Posterior vena cava (tissue), 2 donors: ENCODE results near the gene SCAI. TPM values are rescaled to one million over a fixed set of nuclear protein-coding genes. Genes with fewer than 3 reads are reported as not detected.
"Not testable (repeated sequence)": the region's sequence is repeated elsewhere in the genome, so short reads cannot be mapped to it uniquely, and the experiment has no call there.

ENCODE experiments used
- DNase-seq: peaks from one replicate; pipeline ENCODE4 v3.0.0-alpha.2; 2020; ENCODE audit warnings: low spot score
- intact Hi-C, 2 donors: fragments of 100-400 bp; cut with DNase I; formaldehyde crosslinking; loops; one replicate each; pipeline versions ENCODE4 v1.14.1 to v1.14.2; 2022 to 2023
- long read RNA-seq, 2 donors: library from polyadenylated mRNA; unstranded; transcript quantifications; one replicate each; pipeline ENCODE4 v2.0.0, GENCODE V29; 2020 to 2021
- total RNA-seq, 2 donors: library from RNA; stranded (reverse); fragmentation: NEBNext Ultra II Directional; extraction: Animal tissue kit (Norgen Biotek cat#: 25700); gene quantifications; one replicate each; pipeline ENCODE4 v1.2.1, GENCODE V29; 2021
- donor health status: DM: yes; HTN: yes; CAD: no.
- donor health status: DM: yes; HTN: yes; CAD: no.

The SCAI gene
- 1 to 10 TPM; 6.1 to 8.2 TPM for total RNA-seq
- long read RNA-seq, donor 1, partial matches to known transcripts: 0 of 1 reads
- long read RNA-seq, donor 1, other reads (novel, unspliced or antisense): 1 of 1 reads
- long read RNA-seq, donor 2, full-length matches to known transcripts: 1 of 4 reads
- long read RNA-seq, donor 2, partial matches to known transcripts: 2 of 4 reads
- long read RNA-seq, donor 2, other reads (novel, unspliced or antisense): 1 of 4 reads

- peak; percentile 100 for DNase-seq
- intact Hi-C loops: loop anchor here in 1 of 2 donors (10.0 kb wide), 1 partner anchor 199 kb away; the partner anchor contains the start of gene GOLGA1
These were observed at the start of gene SCAI for GRCh38 chr9:125143377-125144090. TSS of gene SCAI (minus strand) at chr9:125143528. CDS start at chr9:125143437, 91 bp downstream.

- no peak for DNase-seq
- intact Hi-C loops: no loop called here
These were observed 47.1 kb upstream of the SCAI start for GRCh38 chr9:125190361-125190801.

- intact Hi-C loops: no loop called here
- peak; percentile 99 for DNase-seq
These were observed 46.3 kb upstream of the SCAI start, which contains the start of gene PPP6C for GRCh38 chr9:125189361-125190289. TSS of gene PPP6C (minus strand) at chr9:125189803. CDS start at chr9:125189718, 85 bp downstream.

GRCh38 chr9:125189011-125189360 is 45.7 kb upstream of the SCAI start:
- intact Hi-C loops: no loop called here
- no peak for DNase-seq

- no peak for DNase-seq
- intact Hi-C loops: no loop called here
These were observed 40.2 kb upstream of the SCAI start for GRCh38 chr9:125183561-125183960.

GRCh38 chr9:125183054-125183453 is 39.7 kb upstream of the SCAI start:
- no peak for DNase-seq
- intact Hi-C loops: no loop called here

- DNase-seq, intact Hi-C loops: not testable (repeated sequence)
These were observed 38.4 kb upstream of the SCAI start for GRCh38 chr9:125181756-125182155.

GRCh38 chr9:125180876-125181275 is 37.5 kb upstream of the SCAI start:
- no peak for DNase-seq
- intact Hi-C loops: no loop called here

- intact Hi-C loops, DNase-seq: not testable (repeated sequence)
These were observed 36.4 kb upstream of the SCAI start for GRCh38 chr9:125179776-125180175.

GRCh38 chr9:125177888-125178287 is 34.6 kb upstream of the SCAI start:
- no peak for DNase-seq

GRCh38 chr9:125176636-125177035 is 33.3 kb upstream of the SCAI start:
- no peak for DNase-seq
- intact Hi-C loops: no loop called here

More at GRCh38 chr9:125177888-125178287, 34.6 kb upstream of the SCAI start:
- intact Hi-C loops: no loop called here

GRCh38 chr9:125172031-125172755 is 28.9 kb upstream of the SCAI start:
- DNase-seq: no peak
- intact Hi-C loops: no loop called here

- intact Hi-C loops: no loop called here
- DNase-seq: no peak
These were observed 26.6 kb upstream of the SCAI start for GRCh38 chr9:125169895-125170294.

GRCh38 chr9:125166762-125167161 is 23.4 kb upstream of the SCAI start:
- no peak for DNase-seq
- intact Hi-C loops: no loop called here

GRCh38 chr9:125162891-125163290 is 19.6 kb upstream of the SCAI start:
- DNase-seq, intact Hi-C loops: not testable (repeated sequence)

- DNase-seq: no peak
- intact Hi-C loops: no loop called here
These were observed 18.1 kb upstream of the SCAI start for GRCh38 chr9:125161284-125161918.

GRCh38 chr9:125160750-125161149 is 17.4 kb upstream of the SCAI start:
- intact Hi-C loops: no loop called here
- no peak for DNase-seq

- no peak for DNase-seq
These were observed 13.2 kb upstream of the SCAI start for GRCh38 chr9:125156551-125156950.

More at GRCh38 chr9:125156551-125156950, 13.2 kb upstream of the SCAI start:
- intact Hi-C loops: no loop called here
